ENCODE measurements around the gene KDM4C. TPM values are rescaled to one million over a fixed set of nuclear protein-coding genes. Genes with fewer than 3 reads are reported as not detected.
"Not testable (repeated sequence)": the region's sequence is repeated elsewhere in the genome, so short reads cannot be mapped to it uniquely, and the experiment has no call there.

Gene KDM4C
- total RNA-seq, 2 donors from 2014 or later: 11.0 to 11.9 TPM

DNA sequence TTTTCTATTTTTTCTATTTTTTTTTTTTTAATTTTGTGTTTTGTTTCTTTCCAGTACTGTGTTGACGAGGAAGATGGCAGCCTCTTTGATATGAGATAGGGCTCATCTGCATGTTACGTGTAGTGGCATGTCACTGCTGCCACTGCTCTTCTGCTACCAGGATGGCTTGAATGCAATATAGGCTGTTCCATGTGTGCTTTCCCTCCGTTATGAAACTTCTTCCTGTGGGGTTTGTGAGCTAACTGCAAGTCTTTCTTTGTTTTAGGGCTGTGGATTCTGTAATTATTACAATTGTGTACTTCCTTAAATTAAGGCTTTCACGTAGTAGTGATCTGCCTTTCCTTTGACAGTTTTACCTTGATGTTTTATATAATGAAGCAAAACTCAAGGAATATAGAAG, 184.6 kb downstream of the KDM4C start:
- no peak overlapping the region for H3K4me3 ChIP-seq
- TF ChIP-seq, protein P1, sequence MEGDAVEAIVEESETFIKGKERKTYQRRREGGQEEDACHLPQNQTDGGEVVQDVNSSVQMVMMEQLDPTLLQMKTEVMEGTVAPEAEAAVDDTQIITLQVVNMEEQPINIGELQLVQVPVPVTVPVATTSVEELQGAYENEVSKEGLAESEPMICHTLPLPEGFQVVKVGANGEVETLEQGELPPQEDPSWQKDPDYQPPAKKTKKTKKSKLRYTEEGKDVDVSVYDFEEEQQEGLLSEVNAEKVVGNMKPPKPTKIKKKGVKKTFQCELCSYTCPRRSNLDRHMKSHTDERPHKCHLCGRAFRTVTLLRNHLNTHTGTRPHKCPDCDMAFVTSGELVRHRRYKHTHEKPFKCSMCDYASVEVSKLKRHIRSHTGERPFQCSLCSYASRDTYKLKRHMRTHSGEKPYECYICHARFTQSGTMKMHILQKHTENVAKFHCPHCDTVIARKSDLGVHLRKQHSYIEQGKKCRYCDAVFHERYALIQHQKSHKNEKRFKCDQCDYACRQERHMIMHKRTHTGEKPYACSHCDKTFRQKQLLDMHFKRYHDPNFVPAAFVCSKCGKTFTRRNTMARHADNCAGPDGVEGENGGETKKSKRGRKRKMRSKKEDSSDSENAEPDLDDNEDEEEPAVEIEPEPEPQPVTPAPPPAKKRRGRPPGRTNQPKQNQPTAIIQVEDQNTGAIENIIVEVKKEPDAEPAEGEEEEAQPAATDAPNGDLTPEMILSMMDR (IDR thresholded peaks at IDR 0.05): no peak
- no peaks in the 10 kb centered on the region for H3K27me3 ChIP-seq
- H3K36me3 ChIP-seq: no peaks in the 10 kb centered on the region
- no peak for DNase-seq (ENCODE audit: low spot score)
- H3K4me1 ChIP-seq: peaks cover 0 to 20% of the 10 kb centered on the region in 2 donors
- no peaks in the 10 kb centered on the region for H3K9me3 ChIP-seq
- no peak overlapping the region for H3K27ac ChIP-seq

DNA sequence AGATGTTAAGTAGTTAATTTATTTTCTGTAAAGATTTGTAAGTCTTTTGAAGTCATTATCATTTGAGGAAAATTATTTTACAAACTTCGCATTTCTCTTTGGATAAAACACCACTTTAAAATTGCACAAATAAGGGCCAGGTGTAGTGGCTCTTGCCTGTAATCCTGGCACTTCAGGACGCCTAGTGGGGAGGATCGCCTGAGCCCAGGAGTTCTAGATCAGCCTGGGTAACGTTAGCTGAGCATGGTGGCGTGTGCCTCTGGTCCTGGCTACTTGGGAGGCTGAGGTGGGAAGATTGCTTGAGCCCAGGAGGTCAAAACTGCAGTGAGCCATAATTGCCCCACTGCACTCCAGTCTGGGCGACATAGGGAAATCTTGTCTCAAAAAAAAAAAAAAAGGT, 185.5 kb downstream of the KDM4C start:
- no peaks in the 10 kb centered on the region for H3K27me3 ChIP-seq
- TF ChIP-seq, protein P1 (IDR thresholded peaks at IDR 0.05): no peak
- no peak for DNase-seq (ENCODE audit: low spot score)
- H3K9me3 ChIP-seq: no peaks in the 10 kb centered on the region
- no peak overlapping the region for H3K4me3 ChIP-seq
- no peak overlapping the region for H3K27ac ChIP-seq
- H3K4me1 ChIP-seq: peaks cover 0 to 20% of the 10 kb centered on the region in 2 donors
- H3K36me3 ChIP-seq: no peaks in the 10 kb centered on the region

DNA sequence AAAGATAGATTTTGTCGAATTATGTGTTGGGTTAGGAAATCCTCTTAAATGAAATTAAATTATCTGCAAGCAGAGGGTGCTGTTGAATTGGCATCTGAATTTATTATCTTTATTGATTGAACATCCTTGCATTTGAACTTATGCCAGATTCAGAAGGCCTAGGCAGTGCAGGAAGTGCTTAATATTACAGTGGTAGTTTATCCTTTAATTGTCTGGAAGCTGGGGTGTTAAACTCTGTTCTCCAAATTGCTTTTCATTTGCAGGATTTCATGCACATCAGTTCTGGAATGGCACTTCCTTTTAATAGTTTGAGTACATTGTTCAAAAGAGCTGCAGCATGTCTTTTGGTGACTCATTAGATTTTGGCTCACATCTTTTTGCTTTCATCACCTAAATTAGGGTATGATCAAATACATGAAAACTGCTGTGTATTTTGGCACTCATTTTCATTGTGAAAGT, 186.3 kb downstream of the KDM4C start:
- no peak for DNase-seq (ENCODE audit: low spot score)
- no peak overlapping the region for H3K27ac ChIP-seq
- H3K27me3 ChIP-seq: no peaks in the 10 kb centered on the region
- H3K4me1 ChIP-seq: peaks cover 0 to 14% of the 10 kb centered on the region in 2 donors
- no peak overlapping the region for H3K4me3 ChIP-seq
- H3K36me3 ChIP-seq: no peaks in the 10 kb centered on the region
- TF ChIP-seq, protein P1 (IDR thresholded peaks at IDR 0.05): no peak
- no peaks in the 10 kb centered on the region for H3K9me3 ChIP-seq

DNA sequence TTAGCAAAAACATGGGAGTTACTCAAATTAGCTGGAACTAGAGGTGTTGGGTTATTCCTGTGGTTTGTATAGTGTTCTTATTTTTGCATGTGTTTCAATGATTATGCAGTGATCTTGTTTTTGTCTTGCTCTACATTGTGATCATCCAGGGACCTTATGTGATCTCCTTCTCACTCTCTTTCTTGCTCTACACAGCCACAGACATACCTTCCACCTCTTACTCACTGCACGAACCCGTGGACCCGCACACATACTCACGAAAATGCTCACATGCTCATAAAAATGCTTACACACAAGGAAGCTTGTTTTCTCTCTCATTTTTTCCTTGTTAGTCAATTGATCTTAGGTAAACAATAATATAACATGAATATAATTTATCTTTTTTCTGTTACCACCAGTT, 187.1 kb downstream of the KDM4C start:
- Histone ChIP-seq H3K9me3 (no peaks in the 10 kb centered on the region), H3K27ac (no peak overlapping the region), H3K27me3 (no peaks in the 10 kb centered on the region), H3K4me3 (no peak overlapping the region), H3K36me3 (no peaks in the 10 kb centered on the region), H3K4me1 (peaks cover 0 to 14% of the 10 kb centered on the region in 2 donors)
- no peak for DNase-seq (ENCODE audit: low spot score)
- TF ChIP-seq, protein P1 (IDR thresholded peaks at IDR 0.05): no peak

DNA sequence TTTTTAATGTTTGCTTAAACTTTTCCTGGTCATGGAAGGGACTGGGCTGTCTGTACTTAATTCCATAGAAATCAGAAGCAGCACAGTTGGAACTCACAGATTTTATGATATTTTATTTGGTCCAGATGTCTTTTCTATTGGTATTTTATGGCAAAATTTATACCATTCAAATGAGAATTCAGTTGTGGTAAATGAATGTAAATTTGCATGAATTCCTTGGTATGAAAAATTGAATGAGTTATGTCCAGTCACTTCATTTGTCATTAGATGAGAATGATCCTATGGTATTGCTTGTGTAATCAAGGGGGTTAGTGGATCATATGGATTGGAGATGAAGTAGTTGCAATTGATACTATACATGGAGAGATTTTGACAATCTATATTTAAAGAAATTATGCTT, 188.0 kb downstream of the KDM4C start:
- TF ChIP-seq, protein P1 (IDR thresholded peaks at IDR 0.05): no peak
- Histone ChIP-seq H3K4me1 (peaks cover 0 to 14% of the 10 kb centered on the region in 2 donors), H3K36me3 (no peaks in the 10 kb centered on the region), H3K27me3 (no peaks in the 10 kb centered on the region), H3K9me3 (no peaks in the 10 kb centered on the region), H3K4me3 (no peak overlapping the region), H3K27ac (no peak overlapping the region)
- no peak for DNase-seq (ENCODE audit: low spot score)

DNA sequence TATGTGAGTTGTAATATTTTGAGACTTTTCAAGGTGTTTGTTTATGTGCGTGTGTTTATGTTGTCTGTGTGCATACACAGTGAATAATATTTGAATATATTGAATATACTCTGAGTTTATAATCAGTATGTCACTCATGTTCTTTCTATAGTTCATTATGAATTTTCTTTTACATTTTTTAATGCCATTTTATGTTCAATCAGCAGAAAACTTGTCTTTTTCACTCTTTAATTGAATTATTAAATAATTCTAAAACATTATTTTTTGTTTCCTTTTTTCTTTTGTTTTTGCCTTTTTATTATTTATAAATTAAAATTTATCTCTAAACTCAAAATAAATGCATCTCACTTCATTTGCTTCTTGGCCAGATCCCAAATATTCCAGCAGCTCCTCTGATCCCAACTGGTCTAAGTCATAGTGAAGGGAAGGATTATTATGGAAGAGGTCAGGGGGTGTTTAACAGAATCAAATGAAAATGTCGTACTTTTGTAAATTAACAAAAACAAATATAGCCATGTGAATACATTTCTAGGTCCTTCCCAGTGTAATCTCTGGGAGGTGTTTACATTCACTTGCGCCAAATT, 188.9 kb downstream of the KDM4C start:
- TF ChIP-seq, protein P1 (IDR thresholded peaks at IDR 0.05): no peak

DNA sequence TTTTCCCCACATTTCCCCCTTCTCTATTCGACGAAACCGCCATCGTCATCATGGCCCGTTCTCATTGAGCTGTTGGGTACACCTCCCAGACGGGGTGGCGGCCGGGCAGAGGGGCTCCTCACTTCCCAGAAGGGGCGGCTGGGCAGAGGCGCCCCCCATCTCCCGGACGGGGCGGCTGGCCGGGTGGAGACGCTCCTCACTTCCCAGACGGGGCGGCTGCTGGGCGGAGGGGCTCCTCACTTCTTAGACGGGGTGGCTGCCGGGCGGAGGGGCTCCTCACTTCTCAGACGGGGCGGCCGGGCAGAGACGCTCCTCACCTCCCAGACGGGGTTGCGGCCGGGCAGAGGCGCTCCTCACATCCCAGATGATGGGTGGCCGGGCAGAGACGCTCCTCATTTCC, 191.1 kb downstream of the KDM4C start:
- H3K27me3 ChIP-seq; H3K36me3 ChIP-seq; DNase-seq (ENCODE audit: low spot score); H3K9me3 ChIP-seq; H3K4me1 ChIP-seq; H3K27ac ChIP-seq; H3K4me3 ChIP-seq: not testable (repeated sequence)

More for the DNA sequence above, 188.9 kb downstream of the KDM4C start:
- Histone ChIP-seq H3K4me1 (peaks cover 0 to 14% of the 10 kb centered on the region in 2 donors), H3K27me3 (no peaks in the 10 kb centered on the region), H3K4me3 (no peak overlapping the region), H3K9me3 (no peaks in the 10 kb centered on the region), H3K27ac (no peak overlapping the region), H3K36me3 (no peaks in the 10 kb centered on the region)
- no peak for DNase-seq (ENCODE audit: low spot score)
